Heart right ventricle (tissue), 16 donors: ENCODE data around the gene MYBPH. TPM values are rescaled to one million over a fixed set of nuclear protein-coding genes. Genes with fewer than 3 reads are reported as not detected.

Experiments
- ATAC-seq, 8 donors: fragments of 200-7000 bp; cut with Tn5 transposase; one replicate each; pipeline ENCODE4 v1.9.1; 2020; ENCODE audit warnings: mild to moderate bottlenecking in 8 of 8, moderate library complexity in 8 of 8, moderate number of reproducible peaks in 1 of 8
- DNase-seq, 2 donors: peaks; one replicate each; pipeline ENCODE4 v3.0.0-alpha.2; 2020
- H3K27ac ChIP-seq, 10 donors: fragments of 200-600 bp; sonication (generic) in 2 of 10; one replicate each; pipeline versions ENCODE4 v1.5.0 to v1.8.0; 2020 to 2022; ENCODE audit warnings: mild to moderate bottlenecking in 3 of 10
- H3K27me3 ChIP-seq, 7 donors: fragments of 200-600 bp; one replicate each; pipeline ENCODE4 v1.8.0; 2021 to 2022; ENCODE audit warnings: mild to moderate bottlenecking in 2 of 7
- H3K36me3 ChIP-seq, 9 donors: fragments of 200-600 bp; sonication (generic) in 1 of 9; one replicate each; pipeline versions ENCODE4 v1.5.0 to v1.8.0; 2020 to 2022; ENCODE audit warnings: mild to moderate bottlenecking in 2 of 9
- H3K4me1 ChIP-seq, 9 donors: fragments of 200-600 bp; sonication (generic) in 1 of 9; one replicate each; pipeline versions ENCODE4 v1.5.0 to v1.8.0; 2020 to 2022; ENCODE audit warnings: mild to moderate bottlenecking in 4 of 9
- H3K4me3 ChIP-seq, 10 donors: fragments of 200-600 bp; sonication (generic) in 2 of 10; one replicate each; pipeline versions ENCODE4 v1.5.0 to v1.8.0; 2020 to 2022; ENCODE audit warnings: mild to moderate bottlenecking in 7 of 10, moderate library complexity in 2 of 10
- H3K9me3 ChIP-seq, 11 donors: fragments of 200-600 bp in 10 of 11; sonication (generic) in 2 of 11; one replicate each; pipeline versions ENCODE4 v1.5.0 to v1.8.0; 2013 to 2022; ENCODE audit warnings: mild to moderate bottlenecking in 2 of 11, control low read depth in 1 of 11, moderate library complexity in 1 of 11
- WGBS, 2 donors: extraction: QIAGEN DNeasy Blood & Tissue Kit; methylation state at CpG; one replicate each; pipeline ENCODE4 v1.1.7; 2013; ENCODE audit warnings: inconsistent platforms in 1 of 2; 5-methylcytosine and 5-hydroxymethylcytosine counted together
- intact Hi-C, 10 donors: fragments of 100-400 bp; cut with DNase I; formaldehyde crosslinking; loops; one replicate each; pipeline versions ENCODE4 v1.11.1 to v1.14.2; 2022
- polyA plus RNA-seq, 2 donors: library from polyadenylated mRNA; stranded (reverse); fragments of 200-250 nt; gene quantifications; one replicate each; pipeline ENCODE4 v1.2.3, GENCODE V29; 2013
- total RNA-seq, 10 donors: library from RNA; stranded (reverse); fragmentation: NEBNext Ultra II Directional in 3 of 10; extraction: Animal tissue kit (Norgen Biotek cat#: 25700) in 3 of 10; gene quantifications; one replicate each; pipeline versions ENCODE4 v1.2.1 to v1.2.4, GENCODE V29; 2021 to 2023
- TF ChIP-seq, protein P1 (sequence below), 9 donors: fragments of 200-600 bp; sonication (generic) in 2 of 9; IDR thresholded peaks; one replicate each; pipeline versions ENCODE4 v1.5.0 to v1.8.0; 2021 to 2022; ENCODE audit warnings: antibody characterized with exemption in 9 of 9, mild to moderate bottlenecking in 5 of 9, moderate library complexity in 1 of 9
- donor health status: Arrhythmogenic right ventricular cardiomyopathy.
- donor health status: ischemic (EF 13 %, LVEDD 7.1; RV severe dilation, severe dysfunction).
- donor health status: healthy with polysubstance abuse.
- donor health status: DM: no; HTN: yes; CAD: no.
- donor health status: DM: no; HTN: no; CAD: no.
- donor health status: ischemic (EF 25% LVEDD 6.9; RV normal size, moderate dysfunction).
- donor health status: ischemic (EF 25% LVEDD 5.7; RV mildly dilated, moderate dysfunction).
- donor health status: healthy.
- donor health status: DM: yes; HTN: yes; CAD: no.
- donor health status: Ischemic cardiomyopathy.
- donor health status: ischemic (EF 35%, LVEDD 5.7; RV mildly dilated, moderate dysfunction).
- donor health status: nonischemic (EF 11% LVEDD 7.7; RV severe dilation, severe dysfunction).
- donor health status: DM: yes; HTN: yes; CAD: no.
- donor health status: PGD.
- donor health status: ischemic (EF 29% LVEDD 5.4; RV normal size, mild dysfunction).
- donor health status: nonischemic (EF 23%, LVEDD 6.1; RV moderate dilation, normal function).

The MYBPH gene
- total and polyA plus RNA-seq, 12 donors = not detected

DNA sequence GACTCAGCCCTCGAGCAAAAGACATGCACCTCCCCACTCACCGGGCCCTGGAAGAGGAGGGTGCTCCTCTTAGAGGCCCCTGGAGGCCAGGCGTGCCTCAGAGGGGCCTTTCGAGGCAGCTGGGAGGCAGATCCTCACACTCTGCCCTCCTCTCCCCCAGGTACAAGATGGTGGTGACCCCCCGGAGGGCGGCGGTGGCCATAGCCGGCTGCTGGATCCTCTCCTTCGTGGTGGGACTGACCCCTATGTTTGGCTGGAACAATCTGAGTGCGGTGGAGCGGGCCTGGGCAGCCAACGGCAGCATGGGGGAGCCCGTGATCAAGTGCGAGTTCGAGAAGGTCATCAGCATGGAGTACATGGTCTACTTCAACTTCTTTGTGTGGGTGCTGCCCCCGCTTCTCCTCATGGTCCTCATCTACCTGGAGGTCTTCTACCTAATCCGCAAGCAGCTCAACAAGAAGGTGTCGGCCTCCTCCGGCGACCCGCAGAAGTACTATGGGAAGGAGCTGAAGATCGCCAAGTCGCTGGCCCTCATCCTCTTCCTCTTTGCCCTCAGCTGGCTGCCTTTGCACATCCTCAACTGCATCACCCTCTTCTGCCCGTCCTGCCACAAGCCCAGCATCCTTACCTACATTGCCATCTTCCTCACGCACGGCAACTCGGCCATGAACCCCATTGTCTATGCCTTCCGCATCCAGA lies 10.4 kb downstream of the MYBPH start:
- no peak for DNase-seq

DNA sequence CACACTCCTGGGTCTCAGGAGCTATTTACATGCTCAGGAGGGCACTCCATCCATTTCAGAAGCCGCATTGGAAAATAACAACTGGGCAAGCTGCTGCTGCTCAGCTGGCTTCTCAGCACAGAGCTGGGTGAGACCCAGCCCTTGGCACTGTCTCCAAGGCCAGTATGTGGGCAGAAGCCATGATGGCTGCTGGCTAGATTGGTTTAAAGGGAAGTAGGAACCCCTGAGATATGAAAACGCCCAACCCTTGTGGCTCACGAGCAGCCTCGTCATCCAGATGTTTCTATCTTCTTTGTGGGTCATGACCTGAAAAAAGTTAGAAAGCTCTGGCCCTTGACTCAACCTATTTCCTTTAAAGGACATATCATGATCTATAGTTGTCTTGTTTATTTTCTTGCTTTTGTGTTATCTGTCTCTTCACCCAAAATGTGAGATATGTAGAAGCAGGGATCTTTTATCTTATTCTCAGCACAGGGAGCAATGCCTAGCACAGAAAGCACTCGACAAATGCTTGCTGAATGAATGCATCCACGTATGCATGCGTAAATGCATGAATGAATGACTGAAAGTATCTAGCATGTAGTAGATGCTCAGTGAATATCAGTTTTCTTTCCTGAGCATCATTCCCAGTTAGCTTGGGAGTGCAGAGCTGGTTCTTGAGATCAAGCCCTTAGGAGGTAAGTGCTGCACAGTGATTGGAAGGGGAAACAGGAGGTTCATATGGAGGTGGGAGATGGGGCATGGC lies 11.6 kb downstream of the MYBPH start:
- TF ChIP-seq, protein P1, sequence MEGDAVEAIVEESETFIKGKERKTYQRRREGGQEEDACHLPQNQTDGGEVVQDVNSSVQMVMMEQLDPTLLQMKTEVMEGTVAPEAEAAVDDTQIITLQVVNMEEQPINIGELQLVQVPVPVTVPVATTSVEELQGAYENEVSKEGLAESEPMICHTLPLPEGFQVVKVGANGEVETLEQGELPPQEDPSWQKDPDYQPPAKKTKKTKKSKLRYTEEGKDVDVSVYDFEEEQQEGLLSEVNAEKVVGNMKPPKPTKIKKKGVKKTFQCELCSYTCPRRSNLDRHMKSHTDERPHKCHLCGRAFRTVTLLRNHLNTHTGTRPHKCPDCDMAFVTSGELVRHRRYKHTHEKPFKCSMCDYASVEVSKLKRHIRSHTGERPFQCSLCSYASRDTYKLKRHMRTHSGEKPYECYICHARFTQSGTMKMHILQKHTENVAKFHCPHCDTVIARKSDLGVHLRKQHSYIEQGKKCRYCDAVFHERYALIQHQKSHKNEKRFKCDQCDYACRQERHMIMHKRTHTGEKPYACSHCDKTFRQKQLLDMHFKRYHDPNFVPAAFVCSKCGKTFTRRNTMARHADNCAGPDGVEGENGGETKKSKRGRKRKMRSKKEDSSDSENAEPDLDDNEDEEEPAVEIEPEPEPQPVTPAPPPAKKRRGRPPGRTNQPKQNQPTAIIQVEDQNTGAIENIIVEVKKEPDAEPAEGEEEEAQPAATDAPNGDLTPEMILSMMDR (IDR thresholded peaks at IDR 0.05) = no peak
- Histone ChIP-seq H3K27ac (no peak overlapping the region), H3K4me3 (no peak overlapping the region), H3K36me3 (peaks cover 0 to 8% (median 0%) of the 10 kb centered on the region in 9 donors), H3K9me3 (no peaks in the 10 kb centered on the region), H3K27me3 (no peaks in the 10 kb centered on the region), H3K4me1 (no peaks in the 10 kb centered on the region)
- no peak for ATAC-seq
- no peak for DNase-seq
- intact Hi-C loops = no loop called here
- 70 to 73% methylated on average over 7 of the region's 7 CpGs for WGBS, 2 donors

More for the DNA sequence above, 10.4 kb downstream of the MYBPH start:
- H3K27ac ChIP-seq = no peak overlapping the region
- no peak for ATAC-seq
- H3K4me1 ChIP-seq = no peaks in the 10 kb centered on the region
- intact Hi-C loops = loop anchor here in 1 of 10 donors (5.0 kb wide), 1 partner anchor 38 kb away; the partner anchor contains the start of gene ADORA1
- H3K4me3 ChIP-seq = no peak overlapping the region
- H3K27me3 ChIP-seq = no peaks in the 10 kb centered on the region
- H3K36me3 ChIP-seq = peaks cover 0 to 8% (median 0%) of the 10 kb centered on the region in 9 donors
- TF ChIP-seq, protein P1 (IDR thresholded peaks at IDR 0.05) = no peak
- 92 to 96% methylated on average over 28 of the region's 28 CpGs for WGBS, 2 donors
- H3K9me3 ChIP-seq = no peaks in the 10 kb centered on the region

GRCh38 chr1:203162403-203162802 lies 13.2 kb downstream of the MYBPH start:
- intact Hi-C loops = no loop called here

GRCh38 chr1:203161703-203162102 lies 13.9 kb downstream of the MYBPH start:
- Histone ChIP-seq H3K36me3 (peaks cover 0 to 8% (median 0%) of the 10 kb centered on the region in 9 donors), H3K4me3 (no peak overlapping the region), H3K4me1 (peaks cover 0 to 3% (median 0%) of the 10 kb centered on the region in 9 donors), H3K27ac (no peak overlapping the region), H3K27me3 (peaks cover 0 to 7% (median 0%) of the 10 kb centered on the region in 7 donors), H3K9me3 (peaks cover 0 to 6% (median 0%) of the 10 kb centered on the region in 11 donors)
- TF ChIP-seq, protein P1 (IDR thresholded peaks at IDR 0.05) = no peak
- ATAC-seq (no peak), DNase-seq (no peak)
- WGBS, 2 donors = 94 to 96% methylated on average over 11 of the region's 11 CpGs
- intact Hi-C loops = no loop called here

More at GRCh38 chr1:203162403-203162802, 13.2 kb downstream of the MYBPH start:
- Histone ChIP-seq H3K36me3 (peaks cover 0 to 8% (median 0%) of the 10 kb centered on the region in 9 donors), H3K27me3 (peaks cover 0 to 4% (median 0%) of the 10 kb centered on the region in 7 donors), H3K4me1 (no peaks in the 10 kb centered on the region), H3K27ac (no peak overlapping the region), H3K9me3 (peaks cover 0 to 6% (median 0%) of the 10 kb centered on the region in 11 donors), H3K4me3 (no peak overlapping the region)
- TF ChIP-seq, protein P1 (IDR thresholded peaks at IDR 0.05) = no peak
- ATAC-seq (no peak), DNase-seq (no peak)
- 76 to 80% methylated on average over 1 of the region's 1 CpG for WGBS, 2 donors
